Measurements from ENCODE around the gene AGPAT4.

AGPAT4 gene

DNA sequence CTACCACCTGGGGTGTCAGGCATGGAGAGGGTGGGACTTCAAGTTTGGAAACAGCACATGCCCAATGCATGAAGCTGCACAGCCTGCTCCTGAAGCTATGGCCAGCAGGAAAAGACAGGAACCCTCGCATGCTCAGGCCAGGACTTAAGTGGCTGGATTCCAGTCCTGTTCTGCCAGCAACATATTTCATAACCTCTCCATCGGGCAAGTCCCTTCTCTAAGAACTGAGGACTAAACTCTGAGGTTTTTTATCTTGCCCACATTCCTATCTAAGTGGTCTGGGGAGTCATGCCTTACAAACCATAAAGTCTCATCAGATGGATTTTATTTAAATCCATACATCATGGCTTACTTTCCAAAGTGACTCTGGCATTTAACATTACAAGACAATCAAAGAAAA is 27.5 kb upstream of the AGPAT4 start:
- no peaks in the 10 kb centered on the region for H3K27me3 ChIP-seq (ENCODE audit: control insufficient read depth, low read length)
- no peaks in the 10 kb centered on the region for H3K9me2 ChIP-seq (replicated peaks; ENCODE audit: control insufficient read depth, low read length)
- no peaks in the 10 kb centered on the region for H4K20me1 ChIP-seq (ENCODE audit: control insufficient read depth, insufficient read depth, low read depth, low read length)
- H3F3A ChIP-seq (ENCODE audit: control insufficient read depth, insufficient read depth) = no peaks in the 10 kb centered on the region
- H3K27ac ChIP-seq (ENCODE audit: low read depth, low read length) = no peak overlapping the region
- H3K4me2 ChIP-seq (ENCODE audit: low read length) = no peak overlapping the region
- no peaks in the 10 kb centered on the region for H3K9me3 ChIP-seq (ENCODE audit: control insufficient read depth, insufficient read depth, low read length)
- no peaks in the 10 kb centered on the region for H3K4me1 ChIP-seq (ENCODE audit: control insufficient read depth, low read length)
- TF ChIP-seq, protein P1, sequence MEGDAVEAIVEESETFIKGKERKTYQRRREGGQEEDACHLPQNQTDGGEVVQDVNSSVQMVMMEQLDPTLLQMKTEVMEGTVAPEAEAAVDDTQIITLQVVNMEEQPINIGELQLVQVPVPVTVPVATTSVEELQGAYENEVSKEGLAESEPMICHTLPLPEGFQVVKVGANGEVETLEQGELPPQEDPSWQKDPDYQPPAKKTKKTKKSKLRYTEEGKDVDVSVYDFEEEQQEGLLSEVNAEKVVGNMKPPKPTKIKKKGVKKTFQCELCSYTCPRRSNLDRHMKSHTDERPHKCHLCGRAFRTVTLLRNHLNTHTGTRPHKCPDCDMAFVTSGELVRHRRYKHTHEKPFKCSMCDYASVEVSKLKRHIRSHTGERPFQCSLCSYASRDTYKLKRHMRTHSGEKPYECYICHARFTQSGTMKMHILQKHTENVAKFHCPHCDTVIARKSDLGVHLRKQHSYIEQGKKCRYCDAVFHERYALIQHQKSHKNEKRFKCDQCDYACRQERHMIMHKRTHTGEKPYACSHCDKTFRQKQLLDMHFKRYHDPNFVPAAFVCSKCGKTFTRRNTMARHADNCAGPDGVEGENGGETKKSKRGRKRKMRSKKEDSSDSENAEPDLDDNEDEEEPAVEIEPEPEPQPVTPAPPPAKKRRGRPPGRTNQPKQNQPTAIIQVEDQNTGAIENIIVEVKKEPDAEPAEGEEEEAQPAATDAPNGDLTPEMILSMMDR (IDR thresholded peaks at IDR 0.05; ENCODE audit: low read depth, low read length, poor library complexity, severe bottlenecking) = no peak
- TF ChIP-seq EZH2phosphoT487 (IDR thresholded peaks at IDR 0.05; ENCODE audit: borderline replicate concordance, low read length) = no peak
- H3K36me3 ChIP-seq (ENCODE audit: control insufficient read depth, low read length) = no peaks in the 10 kb centered on the region
- no peak overlapping the region for H3K4me3 ChIP-seq (ENCODE audit: low read length)
- no peaks in the 10 kb centered on the region for H3K79me2 ChIP-seq (ENCODE audit: control insufficient read depth, low read length)

DNA sequence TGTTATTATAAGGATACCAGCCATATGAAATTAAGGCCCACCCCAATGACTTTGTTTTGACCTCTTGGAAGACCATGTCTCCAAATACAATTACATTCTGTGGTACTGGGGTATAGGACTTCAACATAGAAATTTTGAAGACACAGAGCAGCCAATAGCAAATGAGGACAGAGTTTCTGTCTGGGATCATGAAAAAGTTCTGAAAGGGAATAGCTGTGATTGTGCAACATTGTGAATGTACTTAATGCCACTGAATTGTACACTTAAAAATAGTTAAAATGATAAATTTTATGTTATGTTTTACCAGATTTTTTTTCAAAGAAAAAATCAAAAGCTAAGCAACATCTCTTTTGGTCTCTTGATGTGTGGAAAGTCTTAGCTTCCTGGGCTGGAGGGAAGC is 27.0 kb upstream of the AGPAT4 start:
- H3K9me3 ChIP-seq (ENCODE audit: control insufficient read depth, insufficient read depth, low read length) = no peaks in the 10 kb centered on the region
- H3K27ac ChIP-seq (ENCODE audit: low read depth, low read length) = no peak overlapping the region
- H3K4me2 ChIP-seq (ENCODE audit: low read length) = no peak overlapping the region
- TF ChIP-seq, protein P1 (IDR thresholded peaks at IDR 0.05; ENCODE audit: low read depth, low read length, poor library complexity, severe bottlenecking) = no peak
- no peak for TF ChIP-seq EZH2phosphoT487 (IDR thresholded peaks at IDR 0.05; ENCODE audit: borderline replicate concordance, low read length)
- no peaks in the 10 kb centered on the region for H3K36me3 ChIP-seq (ENCODE audit: control insufficient read depth, low read length)
- no peaks in the 10 kb centered on the region for H4K20me1 ChIP-seq (ENCODE audit: control insufficient read depth, insufficient read depth, low read depth, low read length)
- no peaks in the 10 kb centered on the region for H3K9me2 ChIP-seq (replicated peaks; ENCODE audit: control insufficient read depth, low read length)
- H3F3A ChIP-seq (ENCODE audit: control insufficient read depth, insufficient read depth) = no peaks in the 10 kb centered on the region
- H3K4me1 ChIP-seq (ENCODE audit: control insufficient read depth, low read length) = no peaks in the 10 kb centered on the region
- no peak overlapping the region for H3K4me3 ChIP-seq (ENCODE audit: low read length)
- H3K79me2 ChIP-seq (ENCODE audit: control insufficient read depth, low read length) = no peaks in the 10 kb centered on the region
- no peaks in the 10 kb centered on the region for H3K27me3 ChIP-seq (ENCODE audit: control insufficient read depth, low read length)

GRCh38 chr6:161299726-161300125 is 25.9 kb upstream of the AGPAT4 start:
- H3K4me1 ChIP-seq (ENCODE audit: control insufficient read depth, low read length) = no peaks in the 10 kb centered on the region
- H3K9me2 ChIP-seq (replicated peaks; ENCODE audit: control insufficient read depth, low read length) = no peaks in the 10 kb centered on the region
- no peak overlapping the region for H3K4me2 ChIP-seq (ENCODE audit: low read length)

More at GRCh38 chr6:161299726-161300125, 25.9 kb upstream of the AGPAT4 start:
- Histone ChIP-seq H3K36me3 (ENCODE audit: control insufficient read depth, low read length) (no peaks in the 10 kb centered on the region), H3K79me2 (ENCODE audit: control insufficient read depth, low read length) (no peaks in the 10 kb centered on the region), H4K20me1 (ENCODE audit: control insufficient read depth, insufficient read depth, low read depth, low read length) (no peaks in the 10 kb centered on the region), H3K4me3 (ENCODE audit: low read length) (no peak overlapping the region), H3K27me3 (ENCODE audit: control insufficient read depth, low read length) (no peaks in the 10 kb centered on the region), H3K27ac (ENCODE audit: low read depth, low read length) (no peak overlapping the region), H3F3A (ENCODE audit: control insufficient read depth, insufficient read depth) (no peaks in the 10 kb centered on the region), H3K9me3 (ENCODE audit: control insufficient read depth, insufficient read depth, low read length) (no peaks in the 10 kb centered on the region)
- TF ChIP-seq, protein P1 (IDR thresholded peaks at IDR 0.05; ENCODE audit: low read depth, low read length, poor library complexity, severe bottlenecking) = no peak
- no peak for TF ChIP-seq EZH2phosphoT487 (IDR thresholded peaks at IDR 0.05; ENCODE audit: borderline replicate concordance, low read length)

All from DOHH2 (cell line).